ENCODE measurements around the gene SLC47A2. TPM values are rescaled to one million over a fixed set of nuclear protein-coding genes. Genes with fewer than 3 reads are reported as not detected.

SLC47A2 gene
- total RNA-seq, 6 donors from 2014 or later = 0.09 TPM; not detected in 5

- DNase-seq = no peak
- Histone ChIP-seq H3K9me3 (no peaks in the 10 kb centered on the region), H3K4me1 (peaks cover 0 to 6% (median 3%) of the 10 kb centered on the region in 4 donors), H3K36me3 (no peaks in the 10 kb centered on the region), H3K4me3 (no peak overlapping the region), H3K27ac (no peak overlapping the region), H3K27me3 (no peaks in the 10 kb centered on the region)
- no peak for TF ChIP-seq CTCF (IDR thresholded peaks at IDR 0.05)
- TF ChIP-seq POLR2AphosphoS5 (IDR thresholded peaks at IDR 0.05) = no peak
- no peak for TF ChIP-seq EP300 (IDR thresholded peaks at IDR 0.05)
- whole genome bisulfite sequencing, 2 donors = 89 to 91% methylated on average over 5 to 6 of the region's 6 CpGs
- ATAC-seq (ENCODE audit: low FRiP score in 2 of 2) = no peak
Measured at GRCh38 chr17:19708431-19709175, 7.8 kb downstream of the SLC47A2 start.

- Histone ChIP-seq H3K36me3 (no peaks in the 10 kb centered on the region), H3K27ac (peak overlapping the region in 1 of 4 donors; percentile 27), H3K27me3 (no peaks in the 10 kb centered on the region), H3K9me3 (no peaks in the 10 kb centered on the region), H3K4me3 (no peak overlapping the region), H3K4me1 (peaks cover 4 to 14% (median 6%) of the 10 kb centered on the region in 4 donors)
- ATAC-seq (ENCODE audit: low FRiP score in 2 of 2) = peak; percentile 3 to 6
- TF ChIP-seq CTCF (IDR thresholded peaks at IDR 0.05) (no peak), EP300 (IDR thresholded peaks at IDR 0.05) (no peak), POLR2AphosphoS5 (IDR thresholded peaks at IDR 0.05) (no peak), POLR2A (IDR thresholded peaks at IDR 0.05) (no peak)
- DNase-seq = no peak
- WGBS, 2 donors = 78 to 81% methylated on average over 4 to 11 of the region's 11 CpGs
Measured at GRCh38 chr17:19707728-19708221, 8.6 kb downstream of the SLC47A2 start.

GRCh38 chr17:19706791-19707727, 9.3 kb downstream of the SLC47A2 start:
- H3K27me3 ChIP-seq = no peaks in the 10 kb centered on the region
- WGBS, 2 donors = 76 to 85% methylated on average over 4 to 11 of the region's 12 CpGs
- DNase-seq (no peak), ATAC-seq (ENCODE audit: low FRiP score in 2 of 2) (peak; percentile 4 to 16)
- H3K27ac ChIP-seq = no peak overlapping the region
- H3K9me3 ChIP-seq = no peaks in the 10 kb centered on the region
- H3K36me3 ChIP-seq = no peaks in the 10 kb centered on the region
- TF ChIP-seq CTCF (IDR thresholded peaks at IDR 0.05) (no peak), POLR2AphosphoS5 (IDR thresholded peaks at IDR 0.05) (no peak), EP300 (IDR thresholded peaks at IDR 0.05) (no peak), POLR2A (IDR thresholded peaks at IDR 0.05) (no peak)
- H3K4me3 ChIP-seq = no peak overlapping the region
- H3K4me1 ChIP-seq = peaks cover 4 to 14% (median 6%) of the 10 kb centered on the region in 4 donors

GRCh38 chr17:19705771-19706770, 10.3 kb downstream of the SLC47A2 start:
- Histone ChIP-seq H3K27me3 (no peaks in the 10 kb centered on the region), H3K4me1 (peaks cover 4 to 14% (median 6%) of the 10 kb centered on the region in 4 donors), H3K4me3 (no peak overlapping the region), H3K36me3 (no peaks in the 10 kb centered on the region), H3K27ac (no peak overlapping the region), H3K9me3 (no peaks in the 10 kb centered on the region)
- ATAC-seq (ENCODE audit: low FRiP score in 2 of 2) (no peak), DNase-seq (no peak)
- WGBS, 2 donors = 87 to 92% methylated on average over 11 to 22 of the region's 22 CpGs
- TF ChIP-seq EP300 (IDR thresholded peaks at IDR 0.05) (no peak), POLR2A (IDR thresholded peaks at IDR 0.05) (no peak), CTCF (IDR thresholded peaks at IDR 0.05) (no peak), POLR2AphosphoS5 (IDR thresholded peaks at IDR 0.05) (no peak)
